Gastrocnemius medialis (tissue), 4 donors: Measurements from ENCODE around the gene ROR2. TPM values are rescaled to one million over a fixed set of nuclear protein-coding genes. Genes with fewer than 3 reads are reported as not detected.

Source experiments
- ATAC-seq, 2 donors: fragments of 150-250 bp; one replicate each; pipeline ENCODE4 v1.9.1; 2016
- DNase-seq, 2 donors: peaks; one replicate each; pipeline ENCODE4 v3.0.0-alpha.2; 2019
- H3K27ac ChIP-seq, 4 donors: fragments of 200-600 bp; sonication (generic); 1 replicate in 1 of 4; 2 replicates in 3 of 4; pipeline ENCODE4 v1.5.1; 2016 to 2018; ENCODE audit warnings: mild to moderate bottlenecking in 2 of 4, moderate library complexity in 1 of 4
- H3K27me3 ChIP-seq, 3 donors: fragments of 200-600 bp; sonication (generic) in 2 of 3; 1 replicate in 1 of 3; 2 replicates in 2 of 3; pipeline versions ENCODE4 v1.5.1 to v1.6.0; 2016 to 2019; ENCODE audit warnings: mild to moderate bottlenecking in 1 of 3, moderate library complexity in 1 of 3
- H3K36me3 ChIP-seq, 2 donors: fragments of 200-600 bp; sonication (generic) in 1 of 2; one replicate each; pipeline ENCODE4 v1.5.1; 2017 to 2018
- H3K4me1 ChIP-seq, 2 donors: fragments of 200-600 bp; sonication (generic) in 1 of 2; one replicate each; pipeline ENCODE4 v1.5.1; 2016 to 2017; ENCODE audit warnings: mild to moderate bottlenecking in 2 of 2
- H3K4me3 ChIP-seq, 4 donors: fragments of 200-600 bp; sonication (generic) in 3 of 4; 1 replicate in 1 of 4; 2 replicates in 3 of 4; pipeline ENCODE4 v1.5.1; 2016 to 2019; ENCODE audit warnings: mild to moderate bottlenecking in 2 of 4
- H3K9me3 ChIP-seq, 3 donors: fragments of 200-600 bp; sonication (generic) in 2 of 3; 1 replicate in 1 of 3; 2 replicates in 2 of 3; pipeline ENCODE4 v1.5.1; 2016 to 2019
- CTCF ChIP-seq, 5 experiments: fragments of 450-650 bp in 3 of 5; fragments of 200-600 bp in 2 of 5; sonication (generic) in 2 of 5; IDR thresholded peaks in 4 of 5; conservative IDR thresholded peaks in 1 of 5; 1 replicate in 4 of 5; 2 replicates in 1 of 5; pipeline ENCODE4 v1.5.1; 2016 to 2019; ENCODE audit warnings: antibody characterized with exemption in 5 of 5, mild to moderate bottlenecking in 3 of 5, moderate library complexity in 3 of 5
- POLR2A ChIP-seq, 2 donors: fragments of 450-650 bp; IDR thresholded peaks; one replicate each; pipeline ENCODE4 v1.6.1; 2017; ENCODE audit warnings: antibody characterized with exemption in 2 of 2, mild to moderate bottlenecking in 2 of 2, moderate library complexity in 2 of 2
- in situ Hi-C, 4 donors: fragments of 200-750 bp; cut with MboI; loops; one replicate each; pipeline versions ENCODE4 v1.15.0 to v1.8.0; 2017; ENCODE audit warnings: low sequenced_read_pairs in 4 of 4
- intact Hi-C: fragments of 100-400 bp; cut with DNase I; formaldehyde crosslinking; loops from one replicate; pipeline ENCODE4 v1.15.1; 2023; ENCODE audit warnings: low total_unique reads
- total RNA-seq, 4 donors: library from RNA; depleted of rRNA; stranded (reverse); fragments of >200 nt; gene quantifications; one replicate each; pipeline versions ENCODE4 v1.1.0 to v1.2.3, GENCODE V29; 2016

Gene ROR2
- total RNA-seq, 4 donors from 2014 or later = 0.15 to 1.2 (median 0.61) TPM

- Histone ChIP-seq H3K9me3 (no peaks in the 10 kb centered on the region), H3K4me3 (no peak overlapping the region), H3K27me3 (peaks cover 0 to 14% (median 4%) of the 10 kb centered on the region in 3 donors), H3K36me3 (no peaks in the 10 kb centered on the region), H3K27ac (no peak overlapping the region), H3K4me1 (no peaks in the 10 kb centered on the region)
- no peak for DNase-seq
- intact Hi-C loops = no loop called here
- no peak for TF ChIP-seq CTCF (IDR thresholded peaks at IDR 0.05 in 4 of 5, conservative IDR thresholded peaks at IDR 0.05 in 1 of 5)
- no peak for TF ChIP-seq POLR2A (IDR thresholded peaks at IDR 0.05)
- no peak for ATAC-seq
- in situ Hi-C loops = no loop called here
Observed at GRCh38 chr9:91902475-91903125, 47.4 kb downstream of the ROR2 start.

GRCh38 chr9:91900797-91901177 is 49.2 kb downstream of the ROR2 start:
- Histone ChIP-seq H3K4me3 (no peak overlapping the region), H3K27me3 (peaks cover 0 to 17% (median 7%) of the 10 kb centered on the region in 3 donors), H3K36me3 (no peaks in the 10 kb centered on the region), H3K27ac (no peak overlapping the region), H3K4me1 (no peaks in the 10 kb centered on the region), H3K9me3 (no peaks in the 10 kb centered on the region)
- no peak for TF ChIP-seq POLR2A (IDR thresholded peaks at IDR 0.05)
- no peak for TF ChIP-seq CTCF (IDR thresholded peaks at IDR 0.05 in 4 of 5, conservative IDR thresholded peaks at IDR 0.05 in 1 of 5)
- in situ Hi-C loops = no loop called here
- DNase-seq = no peak
- intact Hi-C loops = no loop called here
- ATAC-seq = no peak

- H3K27me3 ChIP-seq = peaks cover 0 to 17% (median 7%) of the 10 kb centered on the region in 3 donors
- ATAC-seq (no peak), DNase-seq (no peak)
- in situ Hi-C loops = no loop called here
- no peak for TF ChIP-seq CTCF (IDR thresholded peaks at IDR 0.05 in 4 of 5, conservative IDR thresholded peaks at IDR 0.05 in 1 of 5)
- TF ChIP-seq POLR2A (IDR thresholded peaks at IDR 0.05) = no peak
- intact Hi-C loops = no loop called here
- no peaks in the 10 kb centered on the region for H3K4me1 ChIP-seq
- H3K36me3 ChIP-seq = no peaks in the 10 kb centered on the region
- H3K9me3 ChIP-seq = no peaks in the 10 kb centered on the region
- no peak overlapping the region for H3K4me3 ChIP-seq
- H3K27ac ChIP-seq = no peak overlapping the region
Observed at GRCh38 chr9:91900055-91900796, 49.8 kb downstream of the ROR2 start.

- H3K4me1 ChIP-seq = no peaks in the 10 kb centered on the region
- no peak overlapping the region for H3K27ac ChIP-seq
Observed at GRCh38 chr9:91899594-91899993, 50.4 kb downstream of the ROR2 start.

More at GRCh38 chr9:91899594-91899993, 50.4 kb downstream of the ROR2 start:
- ATAC-seq (no peak), DNase-seq (no peak)
- Histone ChIP-seq H3K4me3 (no peak overlapping the region), H3K27me3 (peaks cover 0 to 17% (median 7%) of the 10 kb centered on the region in 3 donors), H3K36me3 (no peaks in the 10 kb centered on the region), H3K9me3 (no peaks in the 10 kb centered on the region)
- intact Hi-C loops (no loop called here), in situ Hi-C loops (no loop called here)
- no peak for TF ChIP-seq POLR2A (IDR thresholded peaks at IDR 0.05)
- TF ChIP-seq CTCF (IDR thresholded peaks at IDR 0.05 in 4 of 5, conservative IDR thresholded peaks at IDR 0.05 in 1 of 5) = no peak
